ENCODE results near the gene RAB11FIP3.

The RAB11FIP3 gene

DNA sequence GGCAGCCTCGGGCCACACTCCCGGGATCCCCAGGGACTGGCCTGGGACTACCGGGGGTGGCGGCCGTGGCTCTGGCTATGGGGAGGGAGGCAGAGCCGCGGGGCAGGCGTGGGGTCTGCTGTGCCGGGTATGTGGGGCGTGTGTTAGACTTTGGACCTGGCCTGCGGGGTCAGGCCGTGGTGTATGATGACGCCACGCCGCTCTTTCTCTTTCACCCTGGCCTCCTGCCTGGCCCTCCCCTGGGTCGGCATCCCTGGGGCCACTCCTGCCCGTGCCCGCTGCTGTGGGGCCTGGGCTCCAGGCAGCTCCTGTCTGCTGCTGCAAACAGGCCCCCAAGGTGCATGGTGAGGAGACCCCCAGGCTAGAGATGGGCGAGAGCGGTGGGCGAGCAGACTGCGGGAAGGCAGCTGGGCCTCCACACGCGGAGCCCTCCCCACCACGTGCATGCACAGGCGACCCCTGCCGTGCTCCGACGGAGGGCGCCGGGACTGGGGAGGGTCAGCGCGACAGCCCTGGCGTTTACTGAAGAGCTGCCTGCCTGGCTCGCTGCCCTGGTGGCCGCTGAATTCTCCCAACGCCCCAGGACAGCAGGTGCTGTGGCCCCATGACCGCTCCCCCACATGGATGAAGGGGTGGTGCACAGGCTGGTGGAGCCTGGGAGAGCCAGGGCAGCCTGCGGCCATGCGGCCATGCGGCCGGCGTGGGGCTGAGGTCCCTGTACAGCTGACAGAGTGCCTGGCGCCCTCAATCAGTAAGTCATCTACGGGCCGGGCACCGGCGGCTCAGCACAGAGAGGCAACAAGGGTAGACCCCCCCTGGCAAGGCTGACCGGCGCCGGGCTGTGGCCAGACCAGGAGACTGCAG lies 118.1 kb downstream of the RAB11FIP3 start:
- no peak for DNase-seq (ENCODE audit: low spot score)
- Histone ChIP-seq H3K4me3 (no peak overlapping the region), H3K27ac (no peak overlapping the region)
- TF ChIP-seq, protein P1, sequence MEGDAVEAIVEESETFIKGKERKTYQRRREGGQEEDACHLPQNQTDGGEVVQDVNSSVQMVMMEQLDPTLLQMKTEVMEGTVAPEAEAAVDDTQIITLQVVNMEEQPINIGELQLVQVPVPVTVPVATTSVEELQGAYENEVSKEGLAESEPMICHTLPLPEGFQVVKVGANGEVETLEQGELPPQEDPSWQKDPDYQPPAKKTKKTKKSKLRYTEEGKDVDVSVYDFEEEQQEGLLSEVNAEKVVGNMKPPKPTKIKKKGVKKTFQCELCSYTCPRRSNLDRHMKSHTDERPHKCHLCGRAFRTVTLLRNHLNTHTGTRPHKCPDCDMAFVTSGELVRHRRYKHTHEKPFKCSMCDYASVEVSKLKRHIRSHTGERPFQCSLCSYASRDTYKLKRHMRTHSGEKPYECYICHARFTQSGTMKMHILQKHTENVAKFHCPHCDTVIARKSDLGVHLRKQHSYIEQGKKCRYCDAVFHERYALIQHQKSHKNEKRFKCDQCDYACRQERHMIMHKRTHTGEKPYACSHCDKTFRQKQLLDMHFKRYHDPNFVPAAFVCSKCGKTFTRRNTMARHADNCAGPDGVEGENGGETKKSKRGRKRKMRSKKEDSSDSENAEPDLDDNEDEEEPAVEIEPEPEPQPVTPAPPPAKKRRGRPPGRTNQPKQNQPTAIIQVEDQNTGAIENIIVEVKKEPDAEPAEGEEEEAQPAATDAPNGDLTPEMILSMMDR (IDR thresholded peaks at IDR 0.05), result no peak

DNA sequence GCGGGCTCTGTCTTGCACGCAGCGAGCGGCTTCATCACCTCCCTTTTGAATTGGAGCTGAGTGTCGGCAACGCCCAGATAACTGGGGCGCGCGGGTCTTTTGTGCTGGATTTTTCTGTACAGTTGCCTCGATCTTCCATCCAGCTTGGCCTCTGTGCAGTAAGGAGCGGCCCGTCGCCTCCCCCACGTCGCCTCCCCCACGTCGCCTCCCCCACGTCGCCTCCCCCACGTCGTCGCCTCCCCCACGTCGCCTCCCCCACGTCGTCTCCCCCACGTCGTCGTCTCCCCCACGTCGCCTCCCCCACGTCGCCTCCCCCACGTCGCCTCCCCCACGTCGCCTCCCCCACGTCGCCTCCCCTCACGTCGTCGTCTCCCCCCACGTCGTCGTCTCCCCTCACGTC lies 119.1 kb downstream of the RAB11FIP3 start:
- Histone ChIP-seq H3K4me3 (no peak overlapping the region), H3K27ac (no peak overlapping the region)
- TF ChIP-seq, protein P1 (IDR thresholded peaks at IDR 0.05), result no peak
- no peak for DNase-seq (ENCODE audit: low spot score)

DNA sequence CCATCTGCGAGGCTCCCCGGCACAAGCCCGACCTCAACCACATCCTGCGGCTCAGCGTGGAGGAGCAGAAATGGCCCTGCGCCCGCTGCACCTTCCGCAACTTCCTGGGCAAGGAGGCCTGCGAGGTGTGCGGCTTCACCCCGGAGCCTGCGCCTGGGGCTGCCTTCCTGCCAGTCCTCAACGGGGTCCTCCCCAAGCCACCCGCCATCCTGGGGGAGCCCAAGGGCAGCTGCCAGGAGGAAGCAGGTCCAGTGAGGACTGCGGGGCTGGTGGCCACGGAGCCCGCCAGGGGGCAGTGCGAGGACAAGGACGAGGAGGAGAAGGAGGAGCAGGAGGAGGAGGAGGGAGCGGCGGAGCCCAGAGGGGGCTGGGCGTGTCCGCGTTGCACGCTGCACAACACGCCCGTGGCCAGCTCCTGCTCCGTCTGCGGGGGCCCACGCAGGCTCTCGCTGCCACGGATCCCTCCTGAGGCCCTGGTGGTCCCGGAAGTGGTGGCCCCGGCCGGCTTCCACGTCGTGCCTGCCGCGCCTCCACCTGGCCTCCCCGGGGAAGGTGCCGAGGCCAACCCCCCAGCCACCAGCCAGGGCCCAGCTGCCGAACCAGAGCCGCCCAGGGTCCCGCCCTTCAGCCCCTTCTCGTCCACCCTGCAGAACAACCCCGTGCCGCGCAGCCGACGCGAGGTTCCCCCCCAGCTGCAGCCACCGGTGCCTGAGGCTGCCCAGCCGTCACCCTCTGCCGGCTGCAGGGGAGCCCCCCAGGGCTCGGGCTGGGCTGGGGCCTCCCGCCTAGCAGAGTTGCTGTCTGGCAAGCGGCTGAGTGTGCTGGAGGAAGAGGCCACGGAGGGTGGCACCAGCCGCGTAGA lies 121.7 kb downstream of the RAB11FIP3 start:
- no peak overlapping the region for H3K27ac ChIP-seq
- DNase-seq (ENCODE audit: low spot score), result no peak
- TF ChIP-seq, protein P1 (IDR thresholded peaks at IDR 0.05), result no peak
- no peak overlapping the region for H3K4me3 ChIP-seq

DNA sequence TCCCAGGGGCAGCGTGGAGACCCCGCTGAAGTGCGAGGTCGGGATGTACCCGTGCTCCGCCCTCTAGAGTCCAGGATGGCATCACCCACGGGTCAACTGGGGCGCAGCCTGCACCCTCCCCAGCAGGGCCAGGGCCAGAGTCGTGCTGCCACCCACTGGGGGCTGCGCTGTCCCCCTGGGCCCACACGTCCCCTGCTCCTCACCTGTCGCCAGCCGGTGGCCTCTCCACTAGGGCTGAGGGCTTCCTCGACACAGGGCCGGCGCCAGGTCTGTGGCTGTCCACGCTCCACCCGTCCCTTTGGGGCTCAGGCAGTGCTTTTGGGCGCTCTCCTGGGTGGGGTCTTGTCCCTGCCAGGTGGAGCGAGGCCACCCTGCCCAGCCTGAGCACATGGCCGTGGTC lies 123.1 kb downstream of the RAB11FIP3 start:
- TF ChIP-seq, protein P1 (IDR thresholded peaks at IDR 0.05), result no peak
- Histone ChIP-seq H3K27ac (no peak overlapping the region), H3K4me3 (no peak overlapping the region)
- DNase-seq (ENCODE audit: low spot score), result no peak

DNA sequence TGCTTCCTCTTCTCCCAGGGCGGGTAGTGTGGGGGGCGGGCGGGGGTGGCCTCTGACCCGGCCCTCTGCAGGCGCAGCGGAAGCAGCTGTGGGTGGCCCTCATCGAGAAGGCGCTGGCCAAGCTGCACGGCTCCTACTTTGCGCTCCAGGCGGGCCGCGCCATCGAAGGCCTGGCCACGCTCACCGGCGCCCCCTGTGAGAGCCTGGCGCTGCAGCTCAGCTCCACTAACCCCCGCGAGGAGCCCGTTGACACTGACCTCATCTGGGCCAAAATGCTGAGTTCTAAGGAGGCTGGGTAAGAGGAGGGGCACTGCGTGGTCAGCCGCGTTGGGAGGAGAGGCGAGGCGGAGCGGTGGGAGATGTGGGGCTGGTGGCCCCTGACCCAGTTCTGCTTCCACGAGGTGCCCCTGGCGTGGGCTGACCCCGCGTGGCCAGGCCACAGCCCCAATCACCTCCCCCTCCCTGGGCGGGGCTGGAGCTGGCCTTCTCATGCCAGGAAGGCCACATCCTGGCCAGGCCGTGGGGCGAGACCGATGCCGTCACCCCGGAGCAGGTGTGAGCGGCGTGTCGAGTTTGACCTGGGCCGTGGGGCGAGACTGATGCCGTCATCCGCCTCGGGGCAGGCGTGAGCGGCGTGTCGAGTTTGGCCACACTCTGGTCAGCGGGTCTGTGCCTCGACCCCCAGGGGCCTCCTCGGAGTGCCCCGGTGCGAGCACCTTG lies 124.3 kb downstream of the RAB11FIP3 start:
- H3K4me3 ChIP-seq, result no peak overlapping the region
- DNase-seq (ENCODE audit: low spot score), result no peak
- TF ChIP-seq, protein P1 (IDR thresholded peaks at IDR 0.05), result no peak
- H3K27ac ChIP-seq, result no peak overlapping the region

DNA sequence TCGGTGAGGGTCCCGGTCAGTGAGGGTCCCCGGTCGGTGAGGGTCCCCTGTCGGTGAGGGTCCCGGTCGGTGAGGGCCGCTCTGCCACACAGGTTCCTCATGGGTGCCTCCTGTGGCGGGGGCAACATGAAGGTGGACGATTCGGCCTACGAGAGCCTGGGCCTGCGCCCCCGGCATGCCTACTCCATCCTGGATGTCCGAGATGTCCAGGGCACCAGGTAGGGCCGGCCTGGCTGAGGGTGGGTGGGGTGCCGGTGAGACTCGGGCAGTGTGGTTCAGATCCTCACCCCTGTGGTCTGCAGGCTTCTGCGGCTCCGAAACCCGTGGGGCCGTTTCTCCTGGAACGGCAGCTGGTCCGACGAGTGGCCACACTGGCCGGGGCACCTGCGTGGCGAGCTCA lies 125.8 kb downstream of the RAB11FIP3 start:
- Histone ChIP-seq H3K27ac (no peak overlapping the region), H3K4me3 (no peak overlapping the region)
- no peak for DNase-seq (ENCODE audit: low spot score)
- TF ChIP-seq, protein P1 (IDR thresholded peaks at IDR 0.05), result no peak

All from coronary artery (tissue), 2 donors.